ENCODE data around the gene DNHD1. TPM values are rescaled to one million over a fixed set of nuclear protein-coding genes. Genes with fewer than 3 reads are reported as not detected.
A peak's percentile ranks its signal among the peaks of the same experiment; 100 is the strongest.

DNHD1 gene
- total RNA-seq, 1 donor from 2014 or later: 2.4 TPM

- DNase-seq (ENCODE audit: low spot score in 2 of 2) (no peak), FAIRE-seq (no peak)
These were observed 87.4 kb downstream of the DNHD1 start for GRCh38 chr11:6584528-6584927.

- FAIRE-seq: no peak
- DNase-seq (ENCODE audit: low spot score in 2 of 2): peak in 1 of 2 donors; percentile 3
These were observed 89.6 kb downstream of the DNHD1 start for GRCh38 chr11:6586434-6587359.

- no peak for DNase-seq (ENCODE audit: low spot score in 2 of 2)
These were observed 90.4 kb downstream of the DNHD1 start for GRCh38 chr11:6587360-6587953.

DNA sequence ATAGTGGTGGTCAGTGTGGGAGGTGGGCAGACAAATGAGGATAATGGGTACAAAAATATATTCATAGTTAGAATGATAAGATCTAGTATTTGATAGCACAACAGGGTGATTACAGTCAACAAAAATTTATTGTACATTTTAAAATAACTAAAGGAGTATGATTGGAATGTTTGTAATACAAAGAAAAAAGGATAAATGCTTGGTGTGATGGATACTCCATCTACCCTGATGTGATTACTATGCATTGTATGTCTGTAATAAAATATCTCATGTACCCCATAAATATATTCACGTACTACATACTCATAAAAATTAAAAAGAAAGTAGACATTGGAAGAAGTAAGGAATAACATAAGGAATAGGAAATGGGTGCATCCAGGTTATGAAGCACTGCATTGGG lies 90.9 kb downstream of the DNHD1 start:
- DNase-seq (ENCODE audit: low spot score in 2 of 2): no peak
- no peak for FAIRE-seq

More at GRCh38 chr11:6587360-6587953, 90.4 kb downstream of the DNHD1 start:
- no peak for FAIRE-seq

DNA sequence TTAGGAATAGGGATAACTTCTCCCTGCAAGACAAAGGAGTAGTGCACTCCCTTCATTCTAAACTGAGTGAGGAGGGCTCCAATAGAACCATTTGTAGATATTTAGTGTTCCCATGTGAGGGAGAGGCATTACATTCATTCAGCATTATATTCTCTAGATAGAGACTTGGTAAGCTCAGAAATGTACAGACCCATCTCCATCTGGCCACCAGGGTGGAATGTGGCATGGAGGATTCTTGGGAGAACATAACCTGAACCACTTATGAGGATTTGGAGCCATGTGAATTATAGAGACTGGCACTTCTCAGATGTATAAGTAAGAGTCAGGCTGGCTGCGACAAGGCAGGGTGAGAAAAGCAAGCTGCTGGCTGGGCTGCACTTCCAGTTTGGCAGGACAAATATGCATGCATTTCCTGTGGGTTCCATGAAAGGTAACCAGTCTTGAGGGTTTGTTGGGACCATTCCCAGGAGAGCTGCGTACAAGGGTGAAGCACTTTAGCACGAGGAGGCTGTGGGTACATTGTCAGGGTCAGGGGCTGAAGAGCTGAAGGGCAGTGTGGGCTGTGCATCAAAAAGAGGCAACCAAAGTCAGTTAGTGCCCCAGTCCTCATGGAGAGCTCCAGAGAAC lies 97.2 kb downstream of the DNHD1 start:
- DNase-seq (ENCODE audit: low spot score in 2 of 2) (no peak), FAIRE-seq (no peak)

DNA sequence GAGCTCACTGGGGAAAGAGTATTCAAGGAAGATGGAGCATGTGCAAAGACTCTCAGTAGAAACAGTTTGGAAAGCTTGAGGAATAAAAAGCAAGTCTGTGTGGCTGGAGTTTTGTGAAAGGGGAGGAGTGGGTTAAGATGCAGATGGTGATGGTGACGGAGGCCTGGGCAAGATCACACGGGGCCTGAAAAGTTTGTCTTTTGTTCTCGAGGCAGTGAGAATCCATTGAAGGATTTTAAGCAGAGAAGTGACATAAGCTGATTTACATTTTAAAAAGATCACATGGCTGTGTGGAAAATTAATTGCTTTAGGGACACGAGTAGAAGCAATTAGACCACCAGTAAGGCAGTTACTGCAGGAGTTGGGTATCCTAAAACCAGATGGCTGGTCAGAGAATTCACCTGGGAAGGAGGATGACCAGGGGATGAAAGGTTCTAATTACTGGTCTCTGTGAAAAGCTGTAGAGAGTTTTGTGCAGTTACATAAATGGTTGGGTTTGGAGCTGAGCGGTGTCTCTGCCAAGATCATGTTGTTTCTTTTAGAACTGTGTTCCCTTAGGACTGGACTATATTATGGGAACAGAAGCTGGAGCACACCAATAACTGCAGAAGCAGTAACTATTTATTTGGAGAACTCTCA lies 99.3 kb downstream of the DNHD1 start:
- no peak for DNase-seq (ENCODE audit: low spot score in 2 of 2)
- FAIRE-seq: no peak

GRCh38 chr11:6598555-6598954 lies 101.5 kb downstream of the DNHD1 start:
- no peak for DNase-seq (ENCODE audit: low spot score in 2 of 2)
- FAIRE-seq: no peak

GRCh38 chr11:6599449-6599848 lies 102.4 kb downstream of the DNHD1 start:
- DNase-seq (ENCODE audit: low spot score in 2 of 2): no peak
- no peak for FAIRE-seq

- FAIRE-seq (no peak), DNase-seq (ENCODE audit: low spot score in 2 of 2) (no peak)
These were observed 102.9 kb downstream of the DNHD1 start for GRCh38 chr11:6599881-6600390.

DNA sequence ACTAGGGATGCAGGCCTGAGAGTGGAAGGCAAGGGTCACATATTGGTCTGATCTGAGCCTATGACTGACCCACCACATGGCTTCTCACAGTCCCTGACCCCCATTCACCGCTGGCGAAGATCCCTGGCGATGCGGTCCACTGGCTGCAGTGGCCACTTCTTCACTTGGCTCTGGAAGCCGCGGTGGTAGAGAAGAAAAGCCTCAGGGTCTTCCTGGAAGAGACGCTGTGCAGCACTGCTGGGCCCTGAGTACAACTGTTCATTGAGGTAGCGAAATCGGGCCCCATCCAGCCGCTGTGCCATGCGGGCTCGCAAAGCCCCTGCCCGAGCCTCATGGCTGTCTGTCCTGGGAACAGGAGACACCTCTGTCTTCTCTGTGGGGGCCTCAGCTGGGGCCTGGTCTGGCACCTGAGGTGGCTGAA lies 104.0 kb downstream of the DNHD1 start:
- FAIRE-seq (no peak), DNase-seq (ENCODE audit: low spot score in 2 of 2) (no peak)

GRCh38 chr11:6602096-6602940 lies 105.2 kb downstream of the DNHD1 start:
- DNase-seq (ENCODE audit: low spot score in 2 of 2): no peak
- no peak for FAIRE-seq

DNA sequence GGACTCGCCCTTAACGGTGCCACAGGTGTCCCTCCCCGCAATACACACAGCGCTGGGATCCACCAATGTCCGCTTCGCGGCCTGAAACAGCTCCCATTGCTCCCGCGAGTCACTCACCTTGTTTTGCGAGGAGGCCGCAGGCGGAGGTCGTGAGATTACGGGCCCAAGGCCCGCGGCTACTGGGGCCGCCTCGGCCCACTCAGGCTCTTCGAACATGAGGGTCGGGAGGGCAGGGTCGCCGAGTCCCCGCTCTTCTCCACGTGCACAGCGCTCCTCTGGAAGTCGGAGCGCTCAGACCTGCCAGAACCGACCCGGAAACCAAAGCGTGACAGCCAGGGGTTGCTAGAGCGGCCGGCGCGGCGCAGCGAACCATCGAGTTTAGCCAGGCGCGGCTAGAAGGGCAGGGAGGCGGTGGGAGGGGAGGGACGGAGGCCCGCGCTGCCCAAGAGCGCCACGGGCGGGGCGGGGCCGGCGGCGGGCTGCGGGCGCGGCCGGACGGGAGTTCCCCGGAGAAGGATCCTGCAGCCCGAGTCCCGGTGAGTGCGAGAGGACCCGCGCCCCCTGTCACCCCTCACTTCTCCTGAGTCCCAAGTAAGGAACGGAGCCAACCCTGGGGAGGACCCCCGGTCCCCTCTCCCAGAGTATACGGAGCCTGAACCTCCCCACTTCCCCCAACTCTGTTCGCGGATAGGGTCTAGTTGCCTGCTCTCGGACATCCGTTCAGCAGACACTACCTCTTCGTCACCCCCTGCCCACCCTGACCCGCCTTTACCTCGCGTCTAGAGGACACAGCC lies 106.4 kb downstream of the DNHD1 start, which contains the start of the genes ILK and RRP8:
ILK (plus strand) TSS at position 488 of the 794 bp plus-strand sequence. CDS start 498 bp downstream, outside the sequence.
RRP8 (minus strand) TSS at position 330 of the 794 bp plus-strand sequence; CDS start at position 216, 114 bp downstream.
- no peak for FAIRE-seq

GRCh38 chr11:6604081-6604626 lies 107.1 kb downstream of the DNHD1 start:
- DNase-seq (ENCODE audit: low spot score in 2 of 2) (peak; percentile 71 to 73), FAIRE-seq (no peak)

More for the DNA sequence above, 106.4 kb downstream of the DNHD1 start, which contains the start of the genes ILK and RRP8:
- peak; percentile 90 to 93 for DNase-seq (ENCODE audit: low spot score in 2 of 2)

GRCh38 chr11:6604790-6605189 lies 107.7 kb downstream of the DNHD1 start:
- DNase-seq (ENCODE audit: low spot score in 2 of 2): no peak
- no peak for FAIRE-seq

GRCh38 chr11:6606471-6607189 lies 109.5 kb downstream of the DNHD1 start:
- FAIRE-seq (no peak), DNase-seq (ENCODE audit: low spot score in 2 of 2) (peak; percentile 76)

- no peak for DNase-seq (ENCODE audit: low spot score in 2 of 2)
- no peak for FAIRE-seq
These were observed 110.2 kb downstream of the DNHD1 start for GRCh38 chr11:6607190-6607795.

- FAIRE-seq (no peak), DNase-seq (ENCODE audit: low spot score in 2 of 2) (no peak)
These were observed 110.9 kb downstream of the DNHD1 start for GRCh38 chr11:6608011-6608410.

Measured in frontal cortex (tissue), 4 donors.